ENCODE data around the gene LZTS2. TPM values are rescaled to one million over a fixed set of nuclear protein-coding genes. Genes with fewer than 3 reads are reported as not detected.
A peak's percentile ranks its signal among the peaks of the same experiment; 100 is the strongest.

Gene LZTS2
- total RNA-seq, 4 donors from 2014 or later, result 51.5 to 123 (median 85.2) TPM

DNA sequence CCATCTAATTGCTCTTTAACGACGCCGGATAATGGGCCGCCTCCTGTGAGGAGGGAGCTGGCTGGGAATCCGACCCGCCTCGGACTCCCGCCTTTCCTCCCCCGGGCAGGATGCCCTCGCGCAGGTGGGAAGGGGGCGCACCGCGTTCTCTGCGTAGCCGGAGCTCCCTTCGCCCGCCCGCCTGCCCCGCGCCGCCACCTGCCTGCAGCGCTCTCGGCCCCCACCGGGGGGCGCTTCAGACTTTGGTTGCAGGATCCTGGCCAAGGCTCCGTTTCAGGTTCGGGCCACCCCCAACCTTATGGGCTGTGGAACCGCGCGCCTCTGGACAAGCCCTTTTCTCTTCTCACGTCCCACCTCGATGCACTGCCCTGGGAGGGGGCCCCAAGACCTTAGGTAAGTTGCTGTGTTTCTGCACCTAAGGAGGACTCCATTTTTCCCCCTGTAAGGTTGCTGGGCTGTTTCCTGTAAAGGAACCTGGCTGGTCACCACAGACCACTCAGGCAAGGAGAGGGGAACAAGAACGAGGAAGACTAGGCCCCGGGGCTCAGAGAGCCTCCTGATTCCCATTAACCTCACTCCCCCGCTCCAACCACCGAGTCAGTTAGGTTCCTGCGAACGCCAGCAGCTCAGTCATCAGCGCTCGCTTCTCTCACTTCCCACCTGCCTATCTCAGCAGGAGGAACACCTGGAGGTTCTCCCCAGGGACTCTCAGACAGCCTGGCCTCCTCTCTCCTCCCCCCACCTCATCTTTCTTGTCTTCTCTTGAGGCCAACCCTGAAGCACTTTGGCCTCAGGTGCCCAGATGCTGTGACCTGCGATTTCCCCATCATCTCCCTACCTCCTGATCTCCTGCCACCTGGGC, 50.8 kb downstream of the LZTS2 start:
- Histone ChIP-seq H3K9me3 (no peaks in the 10 kb centered on the region), H3K4me3 (no peak overlapping the region), H3K4me1 (peaks cover 0 to 5% of the 10 kb centered on the region in 2 donors), H3K27ac (no peak overlapping the region), H3K27me3 (peaks cover 18 to 44% of the 10 kb centered on the region in 2 donors), H3K36me3 (no peaks in the 10 kb centered on the region)
- no peak for DNase-seq
- intact Hi-C loops (cut with DNase I; ENCODE audit: low total_unique reads), result no loop called here
- no peak for TF ChIP-seq POLR2A (IDR thresholded peaks at IDR 0.05)
- TF ChIP-seq, protein P1, sequence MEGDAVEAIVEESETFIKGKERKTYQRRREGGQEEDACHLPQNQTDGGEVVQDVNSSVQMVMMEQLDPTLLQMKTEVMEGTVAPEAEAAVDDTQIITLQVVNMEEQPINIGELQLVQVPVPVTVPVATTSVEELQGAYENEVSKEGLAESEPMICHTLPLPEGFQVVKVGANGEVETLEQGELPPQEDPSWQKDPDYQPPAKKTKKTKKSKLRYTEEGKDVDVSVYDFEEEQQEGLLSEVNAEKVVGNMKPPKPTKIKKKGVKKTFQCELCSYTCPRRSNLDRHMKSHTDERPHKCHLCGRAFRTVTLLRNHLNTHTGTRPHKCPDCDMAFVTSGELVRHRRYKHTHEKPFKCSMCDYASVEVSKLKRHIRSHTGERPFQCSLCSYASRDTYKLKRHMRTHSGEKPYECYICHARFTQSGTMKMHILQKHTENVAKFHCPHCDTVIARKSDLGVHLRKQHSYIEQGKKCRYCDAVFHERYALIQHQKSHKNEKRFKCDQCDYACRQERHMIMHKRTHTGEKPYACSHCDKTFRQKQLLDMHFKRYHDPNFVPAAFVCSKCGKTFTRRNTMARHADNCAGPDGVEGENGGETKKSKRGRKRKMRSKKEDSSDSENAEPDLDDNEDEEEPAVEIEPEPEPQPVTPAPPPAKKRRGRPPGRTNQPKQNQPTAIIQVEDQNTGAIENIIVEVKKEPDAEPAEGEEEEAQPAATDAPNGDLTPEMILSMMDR (IDR thresholded peaks at IDR 0.05), result peak; percentile 50 to 72 (median 64)

DNA sequence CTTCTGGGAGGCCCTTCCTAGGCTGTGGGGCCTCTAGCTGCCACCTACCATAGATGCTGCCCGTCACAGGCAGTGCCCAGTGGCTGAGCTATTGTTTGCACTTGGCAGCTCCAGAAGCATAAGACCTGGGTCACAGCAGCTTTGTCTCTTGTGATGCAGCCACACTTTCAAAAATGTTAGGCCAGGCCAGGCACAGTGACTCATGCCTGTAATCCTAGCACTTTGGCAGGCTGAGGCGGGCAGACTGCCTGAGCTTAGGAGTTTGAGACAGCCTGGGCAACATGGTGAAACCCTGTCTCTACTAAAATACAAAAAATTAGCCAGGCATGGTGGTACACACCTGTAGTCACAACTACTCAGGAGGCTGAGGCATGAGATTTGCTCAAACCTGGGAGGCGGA, 52.7 kb downstream of the LZTS2 start:
- Histone ChIP-seq H3K27ac (no peak overlapping the region), H3K4me1 (peaks cover 0 to 5% of the 10 kb centered on the region in 2 donors), H3K27me3 (peaks cover 18 to 40% of the 10 kb centered on the region in 2 donors), H3K36me3 (no peaks in the 10 kb centered on the region), H3K4me3 (no peak overlapping the region), H3K9me3 (no peaks in the 10 kb centered on the region)
- DNase-seq, result no peak
- intact Hi-C loops (cut with DNase I; ENCODE audit: low total_unique reads), result no loop called here
- no peak for TF ChIP-seq POLR2A (IDR thresholded peaks at IDR 0.05)
- TF ChIP-seq, protein P1 (IDR thresholded peaks at IDR 0.05), result no peak

DNA sequence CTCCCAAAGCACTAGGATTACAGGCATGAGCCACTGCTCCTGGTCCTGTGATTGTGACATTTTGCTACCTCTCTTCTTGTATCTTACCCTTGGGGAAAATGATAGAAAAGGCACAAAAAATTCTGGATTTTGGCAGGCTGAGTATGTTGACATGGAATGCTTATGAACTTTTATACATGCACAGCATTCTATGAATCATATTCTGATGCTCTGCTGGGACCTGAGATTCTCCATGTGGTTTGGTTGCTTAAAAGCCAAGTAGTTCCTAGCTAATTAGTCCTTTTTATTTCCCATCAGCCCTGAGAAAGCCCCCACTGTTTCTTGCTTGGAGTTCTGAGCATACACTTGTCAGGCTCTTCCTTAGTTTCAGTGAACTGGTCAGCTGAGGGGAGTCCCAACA, 53.9 kb downstream of the LZTS2 start:
- no peak for DNase-seq
- peaks cover 0 to 5% of the 10 kb centered on the region in 2 donors for H3K4me1 ChIP-seq
- H3K36me3 ChIP-seq, result no peaks in the 10 kb centered on the region
- intact Hi-C loops (cut with DNase I; ENCODE audit: low total_unique reads), result no loop called here
- TF ChIP-seq POLR2A (IDR thresholded peaks at IDR 0.05), result no peak
- TF ChIP-seq, protein P1 (IDR thresholded peaks at IDR 0.05), result no peak
- H3K4me3 ChIP-seq, result no peak overlapping the region
- peaks cover 13 to 27% of the 10 kb centered on the region in 2 donors for H3K27me3 ChIP-seq
- no peak overlapping the region for H3K27ac ChIP-seq
- H3K9me3 ChIP-seq, result no peaks in the 10 kb centered on the region

DNA sequence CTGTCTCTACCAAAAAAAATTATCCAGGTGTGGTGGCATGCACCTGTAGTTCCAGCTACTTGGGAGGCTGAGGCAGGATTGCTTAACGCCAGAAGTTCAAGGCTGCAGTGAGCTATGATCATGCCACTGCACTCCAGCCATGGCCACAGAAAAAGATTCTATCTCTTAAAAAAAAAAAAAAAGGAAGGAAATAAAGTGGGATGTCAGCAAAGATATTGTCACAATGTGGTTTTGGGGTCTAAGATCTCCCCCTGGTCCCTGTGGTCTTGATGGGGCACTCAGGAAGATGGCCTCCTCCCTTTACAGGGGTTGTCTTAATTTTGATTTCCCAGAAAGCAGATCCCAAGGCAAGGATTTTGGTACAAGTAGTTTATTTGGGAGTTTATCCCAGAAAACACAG, 54.7 kb downstream of the LZTS2 start:
- Histone ChIP-seq H3K27ac (no peak overlapping the region), H3K9me3 (no peaks in the 10 kb centered on the region), H3K4me1 (peaks cover 0 to 5% of the 10 kb centered on the region in 2 donors), H3K27me3 (peaks cover 6 to 19% of the 10 kb centered on the region in 2 donors), H3K36me3 (no peaks in the 10 kb centered on the region), H3K4me3 (no peak overlapping the region)
- intact Hi-C loops (cut with DNase I; ENCODE audit: low total_unique reads), result no loop called here
- DNase-seq, result no peak
- TF ChIP-seq, protein P1 (IDR thresholded peaks at IDR 0.05), result no peak

DNA sequence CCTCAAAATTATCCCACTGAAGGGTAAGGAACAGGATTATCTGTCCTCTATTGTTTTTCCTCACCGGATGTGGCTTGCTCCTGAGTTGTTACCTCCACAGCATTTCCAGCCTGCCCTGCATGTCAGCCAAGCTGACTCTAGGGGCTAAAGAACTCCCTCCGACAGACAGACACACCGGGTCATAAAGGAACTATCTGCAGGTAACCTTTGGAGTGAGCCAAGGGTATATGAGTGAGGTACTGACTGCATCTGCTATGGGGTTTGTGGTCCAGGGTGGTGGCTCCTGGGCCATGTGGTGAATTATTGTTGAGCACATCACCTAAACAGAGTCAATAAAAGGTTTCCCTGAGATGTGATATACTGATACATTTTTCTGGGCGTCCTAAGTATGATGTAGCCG, 55.3 kb downstream of the LZTS2 start:
- no peak overlapping the region for H3K4me3 ChIP-seq
- no peak for TF ChIP-seq POLR2A (IDR thresholded peaks at IDR 0.05)
- TF ChIP-seq, protein P1 (IDR thresholded peaks at IDR 0.05), result no peak
- intact Hi-C loops (cut with DNase I; ENCODE audit: low total_unique reads), result no loop called here
- no peak for DNase-seq
- peaks cover 6 to 14% of the 10 kb centered on the region in 2 donors for H3K27me3 ChIP-seq
- H3K9me3 ChIP-seq, result no peaks in the 10 kb centered on the region
- no peak overlapping the region for H3K27ac ChIP-seq
- H3K4me1 ChIP-seq, result peaks cover 0 to 5% of the 10 kb centered on the region in 2 donors
- no peaks in the 10 kb centered on the region for H3K36me3 ChIP-seq

All from uterus (tissue), 4 donors.